ENCODE results near the gene PTPRD.

Gene PTPRD

GRCh38 chr9:10331157-10331556, 281.6 kb downstream of the PTPRD start:
- no peak for TF ChIP-seq FOXP2 (optimal IDR thresholded peaks at IDR 0.05; ENCODE audit: borderline replicate concordance, extremely low read depth, extremely low read length, insufficient read depth)
- TF ChIP-seq SIN3A (IDR thresholded peaks at IDR 0.05; ENCODE audit: borderline replicate concordance, insufficient read depth, low read length) = no peak
- no peak for TF ChIP-seq REST (IDR thresholded peaks at IDR 0.05; ENCODE audit: insufficient read depth in 1 of 2, low read depth in 2 of 2, low read length in 2 of 2)
- no peak for TF ChIP-seq TAF1 (IDR thresholded peaks at IDR 0.05; ENCODE audit: borderline replicate concordance, insufficient read depth, low read length)
- TF ChIP-seq POLR2AphosphoS5 (IDR thresholded peaks at IDR 0.05; ENCODE audit: low read depth, low read length) = no peak

GRCh38 chr9:10282084-10282483, 330.7 kb downstream of the PTPRD start:
- no peak for TF ChIP-seq FOXP2 (optimal IDR thresholded peaks at IDR 0.05; ENCODE audit: borderline replicate concordance, extremely low read depth, extremely low read length, insufficient read depth)
- no peak for TF ChIP-seq SIN3A (IDR thresholded peaks at IDR 0.05; ENCODE audit: borderline replicate concordance, insufficient read depth, low read length)
- no peak for TF ChIP-seq REST (IDR thresholded peaks at IDR 0.05; ENCODE audit: insufficient read depth in 1 of 2, low read depth in 2 of 2, low read length in 2 of 2)
- no peak for TF ChIP-seq TAF1 (IDR thresholded peaks at IDR 0.05; ENCODE audit: borderline replicate concordance, insufficient read depth, low read length)
- no peak for TF ChIP-seq POLR2AphosphoS5 (IDR thresholded peaks at IDR 0.05; ENCODE audit: low read depth, low read length)

GRCh38 chr9:10274988-10275387, 337.8 kb downstream of the PTPRD start:
- TF ChIP-seq POLR2AphosphoS5 (IDR thresholded peaks at IDR 0.05; ENCODE audit: low read depth, low read length) (no peak), SIN3A (IDR thresholded peaks at IDR 0.05; ENCODE audit: borderline replicate concordance, insufficient read depth, low read length) (no peak), TAF1 (IDR thresholded peaks at IDR 0.05; ENCODE audit: borderline replicate concordance, insufficient read depth, low read length) (no peak), FOXP2 (optimal IDR thresholded peaks at IDR 0.05; ENCODE audit: borderline replicate concordance, extremely low read depth, extremely low read length, insufficient read depth) (no peak), REST (IDR thresholded peaks at IDR 0.05; ENCODE audit: insufficient read depth in 1 of 2, low read depth in 2 of 2, low read length in 2 of 2) (no peak)

- TF ChIP-seq POLR2AphosphoS5 (IDR thresholded peaks at IDR 0.05; ENCODE audit: low read depth, low read length) (no peak), FOXP2 (optimal IDR thresholded peaks at IDR 0.05; ENCODE audit: borderline replicate concordance, extremely low read depth, extremely low read length, insufficient read depth) (no peak), REST (IDR thresholded peaks at IDR 0.05; ENCODE audit: insufficient read depth in 1 of 2, low read depth in 2 of 2, low read length in 2 of 2) (no peak), SIN3A (IDR thresholded peaks at IDR 0.05; ENCODE audit: borderline replicate concordance, insufficient read depth, low read length) (no peak), TAF1 (IDR thresholded peaks at IDR 0.05; ENCODE audit: borderline replicate concordance, insufficient read depth, low read length) (no peak)
Measured at GRCh38 chr9:10274175-10274574, 338.6 kb downstream of the PTPRD start.

GRCh38 chr9:10272830-10273229, 340.0 kb downstream of the PTPRD start:
- TF ChIP-seq SIN3A (IDR thresholded peaks at IDR 0.05; ENCODE audit: borderline replicate concordance, insufficient read depth, low read length) (no peak), FOXP2 (optimal IDR thresholded peaks at IDR 0.05; ENCODE audit: borderline replicate concordance, extremely low read depth, extremely low read length, insufficient read depth) (no peak), POLR2AphosphoS5 (IDR thresholded peaks at IDR 0.05; ENCODE audit: low read depth, low read length) (no peak), REST (IDR thresholded peaks at IDR 0.05; ENCODE audit: insufficient read depth in 1 of 2, low read depth in 2 of 2, low read length in 2 of 2) (no peak), TAF1 (IDR thresholded peaks at IDR 0.05; ENCODE audit: borderline replicate concordance, insufficient read depth, low read length) (no peak)

All from PFSK-1 (cell line).